Ovary (tissue), 10 donors: ENCODE data around the gene FAM20C. TPM values are rescaled to one million over a fixed set of nuclear protein-coding genes. Genes with fewer than 3 reads are reported as not detected.
A peak's percentile ranks its signal among the peaks of the same experiment; 100 is the strongest.

Experiments
- DNase-seq, 5 donors: peaks; one replicate each; pipeline ENCODE4 v3.0.0-alpha.2; 2019 to 2020
- H3K27ac ChIP-seq, 2 donors: fragments of 200-600 bp; one replicate each; pipeline versions ENCODE4 v1.5.1 to v1.8.0; 2019 to 2022
- H3K27me3 ChIP-seq: fragments of 200-600 bp; one replicate; pipeline ENCODE4 v1.8.0; 2022
- H3K36me3 ChIP-seq: fragments of 200-600 bp; sonication (generic); one replicate; pipeline ENCODE4 v1.5.1; 2019
- H3K4me1 ChIP-seq: one replicate; pipeline ENCODE4 v1.8.1; 2013; ENCODE audit warnings: mild to moderate bottlenecking, moderate library complexity; ENCODE audit not compliant: insufficient read depth
- H3K4me3 ChIP-seq: fragments of 200-600 bp; sonication (generic); one replicate; pipeline ENCODE4 v1.5.1; 2017
- H3K9me3 ChIP-seq, 2 donors: fragments of 200-600 bp in 1 of 2; sonication (generic) in 1 of 2; one replicate each; pipeline versions ENCODE4 v1.5.1 to v1.8.1; 2013 to 2019; ENCODE audit warnings: mild to moderate bottlenecking in 1 of 2, moderate library complexity in 1 of 2
- EP300 ChIP-seq: sonication (generic); formaldehyde crosslinking; IDR thresholded peaks from one replicate; pipeline ENCODE4 v1.6.1; 2017; ENCODE audit warnings: antibody characterized with exemption
- POLR2A ChIP-seq: fragments of 450-650 bp; IDR thresholded peaks from one replicate; pipeline ENCODE4 v1.6.1; 2017; ENCODE audit warnings: antibody characterized with exemption, mild to moderate bottlenecking, moderate library complexity
- WGBS, 3 donors: extraction: QIAGEN DNeasy Blood & Tissue Kit in 1 of 3; methylation state at CpG; one replicate each; pipeline versions ENCODE4 v1.1.5 to v1.1.7; 2013 to 2017; 5-methylcytosine and 5-hydroxymethylcytosine counted together
- intact Hi-C, 4 donors: fragments of 100-400 bp; cut with DNase I; formaldehyde crosslinking; loops; one replicate each; pipeline versions ENCODE4 v1.11.0 to v1.15.1; 2022 to 2023
- long read RNA-seq, 3 donors: library from polyadenylated mRNA in 2 of 3; unstranded in 2 of 3; transcript quantifications; one replicate each; pipeline ENCODE4 v2.0.0 and lab custom pipeline, GENCODE V29; 2021 to 2026
- polyA plus RNA-seq, 2 donors: library from polyadenylated mRNA; stranded (reverse); fragments of 200-250 nt in 1 of 2; fragments of 350-450 nt in 1 of 2; fragmentation: Illumina TruSeq in 1 of 2; extraction: RNeasy Lipid Tissue Mini Kit (QIAGEN cat#74804) in 1 of 2; gene quantifications; one replicate each; pipeline ENCODE4 v1.2.3, GENCODE V29; 2013 to 2014
- total RNA-seq, 7 donors: library from RNA; depleted of rRNA in 2 of 7; stranded (reverse); fragments of >200 nt in 2 of 7; fragmentation: NEBNext Ultra II Directional in 3 of 7; extraction: Animal tissue kit (Norgen Biotek cat#: 25700) in 3 of 7; gene quantifications; one replicate each; pipeline versions ENCODE4 v1.1.0 to v1.2.4, GENCODE V29; 2016 to 2023
- TF ChIP-seq, protein P1 (sequence below), 3 donors: fragments of 450-650 bp in 2 of 3; fragments of 200-600 bp in 1 of 3; IDR thresholded peaks; one replicate each; pipeline versions ENCODE4 v1.5.1 to v1.8.0; 2016 to 2022; ENCODE audit warnings: antibody characterized with exemption in 3 of 3, mild to moderate bottlenecking in 1 of 3
- donor health status: DM: no; HTN: no; CAD: no; lungs with moderate emphysema.
- donor health status: DM: no; HTN: no; CAD: no.
- donor health status: Bipolar disorder and iron deficiency.
- donor health status: DM: yes; HTN: yes; CAD: no.
- donor health status: DM: no; HTN: no; CAD: no.
- donor health status: DM: yes; HTN: yes; CAD: no.

The FAM20C gene
- 10 to 100 TPM; 20.5 to 80.4 (median 47.4) TPM for total RNA-seq
- polyA plus RNA-seq = 10 to 100 TPM in 1 of 2 donors, 1 to 10 TPM in 1; 6.2 to 28.9 TPM
- long read RNA-seq, donor 1, transcript FAM20C-201 (10 exons, 2,751 nt) = major isoform, 5 of 48 reads
- long read RNA-seq, donor 1, partial matches to known transcripts = 26 of 48 reads
- long read RNA-seq, donor 1, other reads (novel, unspliced or antisense) = 13 of 48 reads
- long read RNA-seq, donor 2, partial matches to known transcripts = 0 of 2 reads
- long read RNA-seq, donor 2, other reads (novel, unspliced or antisense) = 0 of 2 reads
- long read RNA-seq, donor 3, transcript FAM20C-201 (10 exons, 2,751 nt) = major isoform, 248 of 283 reads
- long read RNA-seq, donor 3, partial matches to known transcripts = 16 of 283 reads
- long read RNA-seq, donor 3, other reads (novel, unspliced or antisense) = 18 of 283 reads

DNA sequence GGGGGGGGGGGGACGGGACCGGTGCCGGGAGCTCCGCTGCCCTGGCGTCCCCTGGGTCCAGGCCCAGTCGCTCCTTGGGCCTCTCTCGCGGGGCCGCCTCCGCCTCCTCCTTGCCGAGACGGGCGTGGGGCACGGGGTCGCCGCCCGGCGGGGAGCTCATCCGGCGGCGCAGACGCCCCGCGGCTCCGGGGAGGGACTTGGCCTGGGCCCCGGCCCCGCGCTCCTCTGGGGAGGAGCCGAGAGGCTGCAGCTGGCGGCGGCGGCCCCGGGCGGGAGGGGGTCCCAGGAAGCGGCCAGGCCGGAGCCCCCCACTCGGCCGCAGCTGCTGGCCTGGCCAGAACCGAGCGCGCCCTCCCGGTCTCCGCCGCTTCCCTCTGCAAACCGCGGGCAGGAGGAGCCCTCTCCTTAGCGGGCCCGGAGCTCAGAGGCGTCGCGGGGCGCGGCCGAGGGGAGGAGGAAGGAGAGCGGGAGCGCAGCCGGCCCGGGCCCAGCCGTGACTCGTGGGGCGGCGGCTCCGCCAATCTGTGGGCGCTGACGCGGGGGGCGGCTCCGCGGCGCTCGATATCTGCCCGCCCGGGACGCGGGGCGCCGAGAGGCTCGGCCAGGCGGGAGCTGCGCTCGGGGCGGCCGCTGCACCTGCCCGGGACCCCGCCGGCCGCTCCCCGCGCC is at the start of gene FAM20C:
Gene FAM20C, plus strand, starts transcription at position 591 of the 669 bp plus-strand sequence. CDS start 629 bp downstream, outside the sequence.
- no peak for TF ChIP-seq EP300
- peak; percentile 69 for TF ChIP-seq POLR2A
- Histone ChIP-seq H3K27ac (peak within 1 kb of the TSS; percentile 51 to 93), H3K4me3 (peak within 1 kb of the TSS; percentile 50), H3K4me1 (peaks cover 15% of the 10 kb centered on the region), H3K9me3 (no peaks in the 10 kb centered on the region), H3K27me3 (no peaks in the 10 kb centered on the region), H3K36me3 (no peaks in the 10 kb centered on the region)
- intact Hi-C loops = loop anchor here in 1 of 4 donors (5.0 kb wide), 1 partner anchor 45 kb away; no protein-coding TSS in a partner anchor
- peak; percentile 85 to 90 (median 87) for DNase-seq
- WGBS, 3 donors = 0 to 1% (median 0%) methylated on average over 1 to 89 of the region's 89 CpGs

DNA sequence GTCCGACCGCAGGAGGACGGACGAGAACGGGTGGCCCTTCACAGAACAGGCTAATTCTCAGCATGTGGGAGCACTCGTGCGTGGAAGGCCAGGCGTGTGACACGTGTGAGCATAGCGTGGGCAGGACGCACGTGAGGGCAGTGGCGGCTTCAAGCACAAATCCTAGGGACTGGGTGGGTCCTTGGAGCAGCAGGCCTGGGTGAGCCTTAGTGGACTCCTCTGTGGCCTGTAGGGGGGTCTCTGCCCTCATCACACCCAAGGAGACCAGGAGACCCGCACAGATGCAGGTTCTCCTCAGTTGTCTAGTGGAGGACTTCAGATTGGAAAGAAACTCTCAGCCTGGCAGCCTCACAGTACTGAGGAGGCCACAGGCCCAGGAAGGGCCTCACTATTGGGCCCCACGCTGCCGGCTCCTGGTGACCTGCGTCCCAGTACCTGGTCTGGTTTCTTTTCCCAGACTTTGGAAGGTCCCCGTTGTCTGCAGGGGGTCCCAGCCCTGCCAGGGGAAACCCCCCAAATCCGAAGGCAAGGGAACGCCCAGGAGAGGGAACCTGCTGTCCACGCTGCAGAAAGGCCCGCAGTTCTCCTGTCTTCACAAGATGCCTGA is 49.1 kb upstream of the FAM20C start:
- intact Hi-C loops = no loop called here
- peak overlapping the region in 1 of 2 donors; percentile 71 for H3K27ac ChIP-seq

GRCh38 chr7:143811-144453 is 48.4 kb upstream of the FAM20C start:
- no peaks in the 10 kb centered on the region for H3K27me3 ChIP-seq
- H3K27ac ChIP-seq = peak overlapping the region in 1 of 2 donors; percentile 71
- H3K4me3 ChIP-seq = no peak overlapping the region
- H3K9me3 ChIP-seq = no peaks in the 10 kb centered on the region
- TF ChIP-seq EP300 = no peak
- TF ChIP-seq POLR2A = no peak
- TF ChIP-seq, protein P1, sequence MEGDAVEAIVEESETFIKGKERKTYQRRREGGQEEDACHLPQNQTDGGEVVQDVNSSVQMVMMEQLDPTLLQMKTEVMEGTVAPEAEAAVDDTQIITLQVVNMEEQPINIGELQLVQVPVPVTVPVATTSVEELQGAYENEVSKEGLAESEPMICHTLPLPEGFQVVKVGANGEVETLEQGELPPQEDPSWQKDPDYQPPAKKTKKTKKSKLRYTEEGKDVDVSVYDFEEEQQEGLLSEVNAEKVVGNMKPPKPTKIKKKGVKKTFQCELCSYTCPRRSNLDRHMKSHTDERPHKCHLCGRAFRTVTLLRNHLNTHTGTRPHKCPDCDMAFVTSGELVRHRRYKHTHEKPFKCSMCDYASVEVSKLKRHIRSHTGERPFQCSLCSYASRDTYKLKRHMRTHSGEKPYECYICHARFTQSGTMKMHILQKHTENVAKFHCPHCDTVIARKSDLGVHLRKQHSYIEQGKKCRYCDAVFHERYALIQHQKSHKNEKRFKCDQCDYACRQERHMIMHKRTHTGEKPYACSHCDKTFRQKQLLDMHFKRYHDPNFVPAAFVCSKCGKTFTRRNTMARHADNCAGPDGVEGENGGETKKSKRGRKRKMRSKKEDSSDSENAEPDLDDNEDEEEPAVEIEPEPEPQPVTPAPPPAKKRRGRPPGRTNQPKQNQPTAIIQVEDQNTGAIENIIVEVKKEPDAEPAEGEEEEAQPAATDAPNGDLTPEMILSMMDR (IDR thresholded peaks at IDR 0.05) = no peak
- WGBS, 3 donors = 89 to 95% (median 92%) methylated on average over 12 of the region's 12 CpGs
- DNase-seq = peak in 2 of 5 donors; percentile 23 to 33
- H3K4me1 ChIP-seq = peaks cover 18% of the 10 kb centered on the region
- intact Hi-C loops = no loop called here
- no peaks in the 10 kb centered on the region for H3K36me3 ChIP-seq

More for the DNA sequence above, 49.1 kb upstream of the FAM20C start:
- TF ChIP-seq, protein P1 (IDR thresholded peaks at IDR 0.05) = no peak
- no peak for TF ChIP-seq POLR2A
- TF ChIP-seq EP300 = no peak
- Histone ChIP-seq H3K4me1 (peaks cover 18% of the 10 kb centered on the region), H3K9me3 (no peaks in the 10 kb centered on the region), H3K36me3 (no peaks in the 10 kb centered on the region), H3K27me3 (no peaks in the 10 kb centered on the region), H3K4me3 (no peak overlapping the region)
- WGBS, 3 donors = 89 to 93% (median 89%) methylated on average over 22 of the region's 22 CpGs
- DNase-seq = peak in 2 of 5 donors; percentile 36 to 48

DNA sequence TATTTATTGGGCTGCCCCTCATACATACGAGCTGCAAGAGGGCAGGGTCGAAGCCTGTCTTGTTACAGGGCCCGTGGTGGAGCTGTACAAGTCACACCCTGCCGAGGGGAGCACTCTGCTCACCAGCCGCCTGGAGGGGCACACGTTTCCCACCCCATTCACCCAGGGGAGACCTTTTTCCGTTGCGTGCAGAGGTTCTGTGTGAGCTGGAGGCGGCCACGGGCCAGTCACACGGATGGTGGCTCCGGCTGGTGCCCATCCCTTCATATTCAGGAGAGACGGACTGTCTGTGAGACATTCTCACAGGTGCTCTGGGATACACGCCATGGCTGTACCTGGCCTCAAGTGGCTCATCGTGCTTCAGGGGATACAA is 47.9 kb upstream of the FAM20C start:
- Histone ChIP-seq H3K4me3 (no peak overlapping the region), H3K9me3 (no peaks in the 10 kb centered on the region), H3K27me3 (no peaks in the 10 kb centered on the region), H3K4me1 (peaks cover 18% of the 10 kb centered on the region), H3K27ac (no peak overlapping the region), H3K36me3 (no peaks in the 10 kb centered on the region)
- peak in 2 of 5 donors; percentile 32 to 33 for DNase-seq
- WGBS, 3 donors = 88 to 93% (median 92%) methylated on average over 15 of the region's 15 CpGs
- TF ChIP-seq EP300 (no peak), POLR2A (no peak)
- TF ChIP-seq, protein P1 (IDR thresholded peaks at IDR 0.05) = no peak
- intact Hi-C loops = no loop called here
